Measurements from ENCODE around the gene PERCC1.
"Not testable (repeated sequence)": the region's sequence is repeated elsewhere in the genome, so short reads cannot be mapped to it uniquely, and the experiment has no call there.

PERCC1 gene

DNA sequence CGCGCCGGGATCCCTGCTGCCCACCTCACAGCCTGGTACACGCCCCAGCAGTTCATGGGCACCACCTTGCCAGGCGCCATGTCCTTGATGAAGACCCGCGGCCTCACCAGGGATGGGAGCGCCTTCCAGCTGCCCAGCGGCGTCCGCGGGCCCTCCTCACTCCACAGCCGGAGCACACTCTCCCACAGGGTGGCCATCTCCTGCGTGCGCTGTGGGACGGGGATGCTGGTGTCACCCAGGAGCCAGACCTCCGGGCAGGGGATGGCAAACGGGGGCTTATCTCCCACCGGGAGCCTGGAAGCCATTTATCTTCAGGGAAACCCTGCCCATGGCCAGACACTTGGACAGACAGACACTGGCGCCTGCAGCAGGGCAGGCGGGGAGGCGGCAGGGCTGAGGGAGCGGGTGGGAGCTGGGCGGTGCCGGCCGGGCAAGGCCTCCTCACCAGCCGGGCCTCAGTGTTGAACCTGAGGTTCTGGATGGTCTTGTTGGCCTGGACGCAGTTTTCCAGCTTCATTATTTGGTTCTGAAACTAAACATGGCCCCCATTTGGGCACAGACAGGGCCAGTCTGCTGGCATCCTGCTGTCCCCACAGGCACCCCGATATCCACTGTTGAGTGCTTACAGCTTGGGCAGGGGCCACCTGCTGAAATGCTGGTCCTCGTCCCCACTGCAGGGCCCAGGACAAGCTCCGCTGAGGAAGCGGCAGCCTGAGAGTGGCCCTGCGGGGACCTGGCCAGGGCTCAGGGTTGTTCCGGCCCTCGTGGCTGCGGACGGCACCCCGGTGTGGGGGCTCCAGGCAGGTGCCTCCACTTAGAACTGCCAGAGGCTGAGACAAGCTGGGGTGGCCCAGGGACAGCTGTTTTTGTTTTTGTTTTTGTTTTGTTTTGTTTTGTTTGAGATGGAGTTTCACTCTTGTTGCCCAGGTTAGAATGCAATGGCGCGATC is 4.0 kb downstream of the PERCC1 start:
- Mint-ChIP-seq H3K27me3 (peaks cover 15% of the 10 kb centered on the region), H3K4me1 (no peaks in the 10 kb centered on the region), H3K4me3 (no peak overlapping the region), H3K27ac (no peak overlapping the region), H3K36me3 (no peaks in the 10 kb centered on the region), H3K9me3 (no peaks in the 10 kb centered on the region)
- CTCF ChIA-PET: no interaction called here
- DNase-seq: no peak

DNA sequence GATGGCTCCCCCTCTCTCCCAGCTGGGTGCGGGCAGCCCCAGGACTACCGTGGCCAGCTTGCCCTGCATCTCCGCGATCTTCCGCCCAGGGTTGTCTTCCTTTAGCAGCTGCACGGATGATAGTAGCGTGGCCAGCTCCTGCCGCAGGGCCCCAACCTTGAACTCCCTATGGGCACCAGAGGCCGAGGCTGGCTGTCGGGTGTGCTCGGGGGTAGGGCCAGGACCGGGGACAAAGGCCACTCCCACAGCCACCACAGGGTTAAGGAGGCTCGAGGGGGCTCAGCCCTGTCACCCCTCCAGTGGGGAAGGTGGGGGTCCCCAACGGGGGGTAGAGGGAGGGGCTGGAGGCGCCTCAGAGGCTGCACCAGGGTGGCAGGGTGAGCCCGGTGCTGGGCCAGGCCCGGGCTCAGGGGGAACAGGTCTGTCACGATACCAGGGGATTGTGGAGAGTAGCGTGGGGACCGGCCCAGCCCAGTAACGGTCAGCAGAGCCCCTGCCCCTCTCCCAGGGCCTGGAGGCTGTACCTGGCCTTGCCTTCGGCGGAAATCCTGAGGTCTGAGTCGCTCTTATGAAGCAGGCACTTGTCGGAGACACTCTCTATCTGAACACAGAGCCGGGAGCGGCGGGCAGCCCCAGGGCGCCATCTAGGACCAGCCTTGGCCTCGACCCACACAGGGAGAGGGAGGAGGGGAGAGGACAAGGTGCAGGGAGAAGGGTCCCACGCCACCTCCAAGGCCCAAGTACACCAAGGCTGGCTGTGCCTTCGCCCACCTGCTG is 5.2 kb downstream of the PERCC1 start:
- Mint-ChIP-seq H3K27ac (no peak overlapping the region), H3K4me3 (no peak overlapping the region), H3K4me1 (no peaks in the 10 kb centered on the region), H3K27me3 (peaks cover 10% of the 10 kb centered on the region), H3K36me3 (no peaks in the 10 kb centered on the region), H3K9me3 (no peaks in the 10 kb centered on the region)
- DNase-seq: no peak
- CTCF ChIA-PET: no interaction called here

GRCh38 chr16:1436731-1437355 is 6.0 kb downstream of the PERCC1 start:
- H3K9me3 Mint-ChIP-seq: no peaks in the 10 kb centered on the region
- H3K36me3 Mint-ChIP-seq: no peaks in the 10 kb centered on the region
- no peak overlapping the region for H3K27ac Mint-ChIP-seq
- H3K4me1 Mint-ChIP-seq: no peaks in the 10 kb centered on the region
- no peak overlapping the region for H3K4me3 Mint-ChIP-seq
- CTCF ChIA-PET: no interaction called here
- no peak for DNase-seq
- peaks cover 9% of the 10 kb centered on the region for H3K27me3 Mint-ChIP-seq

DNA sequence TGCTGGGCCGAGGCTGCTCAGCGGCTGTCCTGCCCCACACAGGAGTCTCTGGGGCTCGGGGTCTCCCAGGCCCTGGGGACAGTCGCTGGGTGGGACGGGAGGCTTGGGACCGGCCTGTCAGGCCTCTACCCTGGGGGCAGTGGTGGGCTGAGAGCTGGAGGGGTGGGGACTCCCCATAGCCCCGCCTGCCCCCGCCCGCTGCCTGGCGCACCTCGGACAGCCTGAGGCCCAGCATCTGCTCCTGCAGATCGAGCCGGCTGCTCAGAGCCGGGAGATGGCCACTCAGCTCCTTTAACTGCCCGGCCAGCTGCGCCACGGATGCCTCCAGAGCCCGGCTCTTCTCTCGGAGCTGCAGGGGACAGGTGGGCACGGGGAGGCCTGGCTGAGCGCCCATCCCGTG is 6.7 kb downstream of the PERCC1 start:
- Mint-ChIP-seq H3K9me3 (no peaks in the 10 kb centered on the region), H3K4me3 (no peak overlapping the region), H3K4me1 (no peaks in the 10 kb centered on the region), H3K27me3 (peaks cover 2% of the 10 kb centered on the region), H3K27ac (no peak overlapping the region), H3K36me3 (no peaks in the 10 kb centered on the region)
- CTCF ChIA-PET: no interaction called here
- no peak for DNase-seq

GRCh38 chr16:1438229-1439057 is 7.6 kb downstream of the PERCC1 start:
- H3K4me3 Mint-ChIP-seq: no peak overlapping the region
- H3K27ac Mint-ChIP-seq: no peak overlapping the region
- no peak for DNase-seq
- no peaks in the 10 kb centered on the region for H3K36me3 Mint-ChIP-seq
- H3K27me3 Mint-ChIP-seq: no peaks in the 10 kb centered on the region
- no peaks in the 10 kb centered on the region for H3K9me3 Mint-ChIP-seq
- no peaks in the 10 kb centered on the region for H3K4me1 Mint-ChIP-seq
- CTCF ChIA-PET: no interaction called here

GRCh38 chr16:1439058-1439698 is 8.3 kb downstream of the PERCC1 start:
- Mint-ChIP-seq H3K4me3 (no peak overlapping the region), H3K9me3 (no peaks in the 10 kb centered on the region), H3K4me1 (no peaks in the 10 kb centered on the region), H3K27ac (no peak overlapping the region), H3K36me3 (no peaks in the 10 kb centered on the region), H3K27me3 (no peaks in the 10 kb centered on the region)
- DNase-seq: no peak
- CTCF ChIA-PET: no interaction called here

DNA sequence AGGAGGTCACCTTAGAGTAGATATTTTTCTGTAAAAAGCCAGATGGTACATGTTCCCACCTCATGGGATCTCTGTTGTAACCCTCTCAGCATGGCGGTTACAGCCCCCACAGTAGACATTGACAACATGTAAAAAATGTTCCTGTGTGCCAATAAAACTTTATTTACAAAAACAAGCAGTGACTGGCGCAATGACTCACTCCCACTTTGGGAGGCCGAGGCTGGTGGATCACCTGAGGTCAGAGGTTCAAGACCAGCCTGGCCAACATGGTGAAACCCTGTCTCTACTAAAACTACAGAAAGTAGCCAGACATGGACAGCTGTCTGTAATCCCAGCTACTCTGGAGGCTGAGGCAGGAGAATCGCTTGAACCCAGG is 8.8 kb downstream of the PERCC1 start:
- not testable (repeated sequence) for H3K4me3 Mint-ChIP-seq

GRCh38 chr16:1441391-1441829 is 10.5 kb downstream of the PERCC1 start:
- no peaks in the 10 kb centered on the region for H3K9me3 Mint-ChIP-seq
- H3K27ac Mint-ChIP-seq: no peak overlapping the region
- no peaks in the 10 kb centered on the region for H3K27me3 Mint-ChIP-seq
- no peaks in the 10 kb centered on the region for H3K36me3 Mint-ChIP-seq
- H3K4me1 Mint-ChIP-seq: no peaks in the 10 kb centered on the region
- CTCF ChIA-PET: interaction anchor here (0.5 to 1.0 kb wide), 2 partner anchors 13 to 144 kb away, joined by 3 read pairs; no protein-coding TSS in a partner anchor
- no peak overlapping the region for H3K4me3 Mint-ChIP-seq
- DNase-seq: no peak

More for the DNA sequence above, 8.8 kb downstream of the PERCC1 start:
- DNase-seq, H3K36me3 Mint-ChIP-seq, CTCF ChIA-PET, H3K27ac Mint-ChIP-seq, H3K4me1 Mint-ChIP-seq, H3K9me3 Mint-ChIP-seq, H3K27me3 Mint-ChIP-seq: not testable (repeated sequence)

- Mint-ChIP-seq H3K4me3 (no peak overlapping the region), H3K4me1 (no peaks in the 10 kb centered on the region), H3K27ac (no peak overlapping the region), H3K36me3 (no peaks in the 10 kb centered on the region), H3K27me3 (no peaks in the 10 kb centered on the region), H3K9me3 (no peaks in the 10 kb centered on the region)
- CTCF ChIA-PET: interaction anchor here (1.5 kb wide), 1 partner anchor 9 kb away, joined by 4 read pairs; no protein-coding TSS in a partner anchor
- no peak for DNase-seq
These were observed 11.8 kb downstream of the PERCC1 start for GRCh38 chr16:1442697-1443096.

DNA sequence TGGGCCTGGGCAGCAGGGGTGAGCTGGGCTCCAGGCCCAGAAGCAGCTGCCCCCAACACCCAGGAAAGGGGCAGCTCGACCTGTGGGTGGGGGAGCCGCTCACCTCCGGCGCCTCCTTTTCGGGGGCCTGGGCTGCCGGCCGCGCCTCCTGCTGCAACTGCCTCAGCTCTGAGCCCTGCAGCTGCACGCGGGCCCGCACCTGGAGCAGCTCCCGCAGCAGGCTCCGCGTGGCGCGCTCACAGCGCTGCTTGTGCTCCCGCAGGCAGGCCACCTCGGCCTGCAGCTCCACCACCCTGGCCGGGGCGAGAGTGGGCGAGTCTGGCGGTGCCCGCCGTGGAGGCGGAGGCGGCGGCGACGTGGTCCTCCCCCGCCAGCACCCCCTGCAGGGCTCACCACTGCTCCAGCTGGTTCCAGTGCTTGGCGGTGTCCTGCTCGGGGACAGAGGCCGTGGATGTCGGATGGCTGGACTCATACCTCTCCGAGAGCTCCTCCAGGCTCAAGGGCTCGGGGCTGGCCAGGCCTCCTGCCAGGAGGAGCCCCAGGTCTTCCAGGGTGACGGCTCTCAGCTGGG is 12.6 kb downstream of the PERCC1 start:
- H3K4me1 Mint-ChIP-seq: no peaks in the 10 kb centered on the region
- H3K27ac Mint-ChIP-seq: no peak overlapping the region
- DNase-seq: no peak
- no peaks in the 10 kb centered on the region for H3K27me3 Mint-ChIP-seq
- no peaks in the 10 kb centered on the region for H3K9me3 Mint-ChIP-seq
- H3K4me3 Mint-ChIP-seq: no peak overlapping the region
- CTCF ChIA-PET: interaction anchor here (1.5 kb wide), 1 partner anchor 10 kb away, joined by 4 read pairs; no protein-coding TSS in a partner anchor
- peaks cover 1% of the 10 kb centered on the region for H3K36me3 Mint-ChIP-seq

GRCh38 chr16:1443980-1444729 is 13.3 kb downstream of the PERCC1 start, which contains the start of gene CCDC154:
CCDC154 (minus strand) TSS chr16:1444556; CDS start chr16:1444322, 234 bp downstream.
- CTCF ChIA-PET: no interaction called here
- DNase-seq: no peak
- Mint-ChIP-seq H3K27me3 (no peaks in the 10 kb centered on the region), H3K27ac (no peak within 1 kb of the TSS), H3K36me3 (peaks cover 1% of the 10 kb centered on the region), H3K4me1 (no peaks in the 10 kb centered on the region), H3K9me3 (no peaks in the 10 kb centered on the region), H3K4me3 (no peak within 1 kb of the TSS)

DNA sequence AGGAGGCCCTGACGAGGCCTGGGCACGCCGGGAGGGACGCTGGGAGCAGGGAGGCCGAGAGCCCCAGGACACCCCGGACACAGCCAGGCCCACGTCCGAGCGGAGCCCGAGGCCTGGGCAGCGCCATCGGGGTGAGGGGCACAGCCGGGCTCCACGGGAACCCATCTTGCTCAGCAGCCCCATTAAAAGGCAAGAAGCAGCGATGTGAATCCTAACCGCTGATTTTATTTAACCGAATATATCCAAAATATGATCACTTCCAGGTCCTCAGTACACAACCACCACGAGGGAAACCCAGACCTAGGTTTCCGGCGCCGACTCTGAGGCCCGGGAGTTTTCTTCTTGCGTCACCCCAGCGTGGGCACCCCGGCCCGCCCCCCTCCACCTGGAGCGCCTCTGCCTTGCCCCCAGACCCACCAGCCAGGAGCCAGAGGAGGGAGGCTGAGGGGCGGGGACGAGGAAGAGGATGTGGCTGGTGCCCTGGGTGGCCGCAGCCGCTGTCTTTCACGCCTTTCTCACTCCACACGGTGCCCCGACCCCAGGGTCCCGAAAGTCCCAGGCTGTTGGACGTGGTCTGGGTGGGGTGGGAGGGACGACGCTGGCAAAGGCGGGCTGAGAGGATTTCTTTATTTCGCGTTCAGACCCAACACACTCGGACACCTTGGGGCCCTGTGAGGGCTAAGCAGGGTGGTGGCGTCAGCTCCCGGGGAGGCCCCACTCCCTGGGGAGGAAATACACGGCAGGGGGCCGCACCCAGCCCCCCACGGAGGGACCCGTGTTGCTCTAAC is 14.0 kb downstream of the PERCC1 start:
- no peak for DNase-seq
- Mint-ChIP-seq H3K36me3 (peaks cover 1% of the 10 kb centered on the region), H3K4me3 (no peak overlapping the region), H3K9me3 (no peaks in the 10 kb centered on the region), H3K27ac (no peak overlapping the region), H3K4me1 (no peaks in the 10 kb centered on the region), H3K27me3 (no peaks in the 10 kb centered on the region)
- CTCF ChIA-PET: no interaction called here

All from activated naive CD4-positive, alpha-beta T cell treated with anti-CD3 and anti-CD28 coated beads, Interleukin-2, amount 10 ng/mL, durations not matched to agents 7 days and 5 days (primary cell).